Diencephalon (tissue), 1 donor: ENCODE results near the gene CCR9. TPM values are rescaled to one million over a fixed set of nuclear protein-coding genes. Genes with fewer than 3 reads are reported as not detected.

Experiments
- small RNA-seq: library from RNA; depleted of rRNA; stranded (forward); fragments of <200 nt; gene quantifications from one replicate; pipeline ENCODE3, GENCODE V24; 2014
- total RNA-seq: library from RNA; depleted of rRNA; stranded (reverse); fragments of >200 nt; gene quantifications from one replicate; pipeline ENCODE4 v1.2.3, GENCODE V29; 2014

CCR9 gene, protein sequence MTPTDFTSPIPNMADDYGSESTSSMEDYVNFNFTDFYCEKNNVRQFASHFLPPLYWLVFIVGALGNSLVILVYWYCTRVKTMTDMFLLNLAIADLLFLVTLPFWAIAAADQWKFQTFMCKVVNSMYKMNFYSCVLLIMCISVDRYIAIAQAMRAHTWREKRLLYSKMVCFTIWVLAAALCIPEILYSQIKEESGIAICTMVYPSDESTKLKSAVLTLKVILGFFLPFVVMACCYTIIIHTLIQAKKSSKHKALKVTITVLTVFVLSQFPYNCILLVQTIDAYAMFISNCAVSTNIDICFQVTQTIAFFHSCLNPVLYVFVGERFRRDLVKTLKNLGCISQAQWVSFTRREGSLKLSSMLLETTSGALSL
- total RNA-seq = not detected

GRCh38 chr3:45885979-45886705 is at the start of gene CCR9:
Gene CCR9 (plus strand): TSS chr3:45886543. CDS start chr3:45894934, 8,391 bp downstream.

GRCh38 chr3:45841757-45842491 is 44.4 kb upstream of the CCR9 start, which contains the start of gene LZTFL1:
Gene LZTFL1 (minus strand): TSS chr3:45842119. CDS start chr3:45841991, 128 bp downstream.

GRCh38 chr3:45943207-45943846 is 57.0 kb downstream of the CCR9 start, which contains the start of gene CXCR6:
Gene CXCR6 (plus strand): TSS chr3:45943464. CDS start chr3:45946482, 3,018 bp downstream.

Small RNAs within 50 kb of the gene (small RNA-seq; reads per million reads assigned to genes)
- gene RF00019 = not detected

Other genes with a start within 250 kb of the CCR9 start
- gene SACM1L, start 197.1 kb upstream of the CCR9 start, total RNA-seq = 55.4 TPM
- gene SLC6A20, start 90.0 kb upstream of the CCR9 start, total RNA-seq = 5.1 TPM
- gene LZTFL1, start 44.4 kb upstream of the CCR9 start, total RNA-seq = 31.1 TPM
- gene CXCR6, start 56.9 kb downstream of the CCR9 start, total RNA-seq = not detected
- gene FYCO1, start 109.3 kb downstream of the CCR9 start, total RNA-seq = 3.2 TPM
- gene XCR1, start 140.9 kb downstream of the CCR9 start, total RNA-seq = not detected